Eye (tissue), 1 donor: ENCODE results near the gene CIAO2B.
"Not testable (repeated sequence)": the region's sequence is repeated elsewhere in the genome, so short reads cannot be mapped to it uniquely, and the experiment has no call there.

ENCODE experiments used
- DNase-seq: peaks from one replicate; pipeline ENCODE4 v3.0.0-alpha.2; 2015

The CIAO2B gene

DNA sequence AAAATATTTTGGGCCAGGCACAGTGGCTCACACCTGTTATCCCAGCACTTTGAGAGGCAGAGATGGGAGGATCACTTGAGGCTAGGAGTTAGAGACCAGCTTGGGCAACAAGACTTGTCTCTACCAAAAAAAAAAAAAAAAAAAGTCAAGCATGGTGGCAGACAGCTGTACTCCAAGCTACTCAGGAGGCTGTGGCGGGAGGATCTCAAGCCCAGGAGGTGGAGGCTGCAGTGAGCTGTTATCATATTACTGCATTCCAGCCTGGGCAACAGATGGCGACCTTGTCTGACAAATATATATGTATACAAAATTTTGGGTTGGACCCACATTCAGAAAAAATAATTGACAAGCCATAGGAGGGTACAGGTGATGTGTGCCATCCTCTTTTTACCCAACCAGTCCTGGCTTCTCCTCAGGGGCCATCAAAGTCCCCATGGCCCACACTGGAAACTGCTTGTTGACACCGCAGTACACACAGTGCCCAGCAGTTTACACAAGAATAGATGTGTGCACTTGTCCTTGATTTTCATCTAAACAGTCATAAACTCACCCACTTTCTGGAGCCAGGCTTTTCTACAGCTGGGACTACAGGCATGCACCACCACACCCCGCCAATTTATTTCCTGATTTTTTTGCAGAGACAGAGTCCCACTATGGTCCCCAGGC, 2.8 kb upstream of the CIAO2B start:
- DNase-seq, result no peak

- no peak for DNase-seq
These were observed 2.3 kb upstream of the CIAO2B start for GRCh38 chr16:66936462-66936861.

GRCh38 chr16:66935314-66936011, 1.3 kb upstream of the CIAO2B start, which contains the start of gene CES2:
TSS of gene CES2 (plus strand) at chr16:66935516. CDS start at chr16:66935636, 120 bp downstream.
- peak; percentile 39 for DNase-seq

- DNase-seq, result not testable (repeated sequence)
These were observed 674 bp upstream of the CIAO2B start for GRCh38 chr16:66934839-66935313.

GRCh38 chr16:66933776-66934137, 445 bp downstream of the CIAO2B start:
- no peak for DNase-seq

GRCh38 chr16:66932076-66932475, 2.1 kb downstream of the CIAO2B start:
- DNase-seq, result no peak

- no peak for DNase-seq
These were observed 2.5 kb downstream of the CIAO2B start for GRCh38 chr16:66931665-66932064.

- no peak for DNase-seq
These were observed 4.0 kb downstream of the CIAO2B start for GRCh38 chr16:66930189-66930588.

- no peak for DNase-seq
These were observed 5.4 kb downstream of the CIAO2B start for GRCh38 chr16:66928702-66929388.

- no peak for DNase-seq
These were observed 6.1 kb downstream of the CIAO2B start for GRCh38 chr16:66927918-66928649.

- peak; percentile 24 for DNase-seq
These were observed 7.2 kb downstream of the CIAO2B start for GRCh38 chr16:66926961-66927436.

- peak; percentile 41 for DNase-seq
These were observed 7.8 kb downstream of the CIAO2B start for GRCh38 chr16:66926171-66926947.

DNA sequence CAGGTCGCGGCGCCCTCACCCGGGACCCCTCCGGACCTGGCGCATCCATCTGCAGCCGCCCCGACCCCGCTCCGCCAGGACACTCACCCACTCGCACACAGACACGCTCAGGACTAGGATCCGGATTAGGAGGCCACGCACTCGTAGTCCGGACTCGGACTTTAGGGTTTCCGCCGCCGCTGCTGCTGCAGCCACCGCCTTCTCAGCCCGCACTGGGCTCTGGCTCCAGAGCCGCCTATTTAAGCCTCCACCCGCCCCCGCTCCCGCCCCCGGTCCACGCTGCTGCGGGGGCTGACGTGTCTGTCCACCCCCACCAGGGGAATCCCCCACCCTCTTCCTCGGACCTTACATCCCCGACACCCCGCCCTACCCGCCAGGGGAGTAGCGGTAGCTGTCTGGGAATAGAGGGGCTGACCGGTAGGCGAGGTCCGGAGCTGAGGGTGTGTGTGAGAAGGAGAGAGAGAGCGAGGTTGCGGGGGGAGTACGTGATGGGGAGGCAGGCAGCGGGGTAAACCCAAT, 8.8 kb downstream of the CIAO2B start, which contains the start of gene RRAD:
TSS of gene RRAD (minus strand) at position 214 of the 519 bp plus-strand sequence. CDS start 356 bp downstream, outside the sequence.
- DNase-seq, result peak; percentile 35

DNA sequence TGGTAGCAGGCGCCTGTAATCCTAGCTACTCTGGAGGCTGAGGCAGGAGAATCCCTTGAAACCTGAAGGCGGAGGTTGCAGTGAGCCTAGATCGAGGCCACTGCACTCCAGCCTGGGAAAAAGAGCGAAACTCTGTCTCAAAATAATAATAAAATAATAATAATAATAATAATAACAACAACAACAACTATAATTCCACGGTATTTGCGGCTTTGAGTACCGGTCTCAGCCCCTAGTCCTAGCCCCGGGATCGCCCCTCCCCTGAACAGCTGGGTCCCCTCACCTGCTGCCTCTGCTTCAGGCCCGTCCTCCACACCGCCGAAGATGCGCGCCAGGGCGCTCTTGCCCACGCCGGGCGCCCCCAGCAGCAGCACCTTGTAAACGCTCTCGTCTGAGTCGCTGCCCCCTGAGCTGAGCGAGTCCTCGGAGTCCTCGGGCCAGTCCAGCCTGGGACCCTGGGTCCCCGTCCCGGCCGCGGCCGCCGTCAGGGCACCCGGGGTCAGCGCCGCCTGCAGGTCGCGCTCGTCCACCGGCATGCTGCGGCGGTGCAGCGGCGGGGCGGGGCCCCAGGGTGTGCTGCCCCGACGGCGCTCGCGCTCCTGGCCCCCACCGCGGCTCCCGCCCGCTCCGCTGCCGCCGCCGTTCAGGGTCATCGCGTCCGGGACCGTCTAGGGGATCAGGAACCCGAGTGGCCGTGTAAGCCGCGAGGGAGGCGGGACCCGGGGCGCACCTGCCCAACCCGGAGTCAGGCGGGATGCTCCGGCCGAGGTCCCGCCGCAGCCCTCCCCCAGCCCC, 9.5 kb downstream of the CIAO2B start:
- peak; percentile 34 for DNase-seq

GRCh38 chr16:66923866-66924265, 10.3 kb downstream of the CIAO2B start:
- DNase-seq, result no peak

DNA sequence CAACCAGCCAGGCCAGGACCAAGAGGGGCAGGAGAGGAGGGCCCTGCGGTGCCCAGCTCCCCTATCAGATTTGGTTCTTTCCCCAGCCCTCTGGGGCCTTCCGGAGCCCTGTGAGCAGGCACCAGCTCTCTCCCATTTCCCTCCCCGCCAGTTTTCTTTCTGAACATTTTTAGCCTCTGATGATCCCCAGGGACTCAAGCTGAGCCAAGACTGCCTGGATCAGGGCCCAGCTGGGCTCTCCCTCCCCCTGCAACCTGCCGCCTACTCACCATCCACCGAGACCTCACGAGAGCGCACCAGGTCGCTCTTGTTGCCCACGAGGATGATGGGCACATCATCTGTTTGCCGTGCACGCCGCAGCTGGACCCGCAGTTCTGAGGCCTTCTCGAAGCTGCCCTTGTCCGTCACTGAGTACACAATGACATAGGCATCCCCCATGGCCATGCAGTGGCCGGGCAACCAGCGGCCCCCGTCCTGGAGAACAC, 10.9 kb downstream of the CIAO2B start:
- DNase-seq, result peak; percentile 31

GRCh38 chr16:66921729-66922450, 12.3 kb downstream of the CIAO2B start:
- no peak for DNase-seq

DNA sequence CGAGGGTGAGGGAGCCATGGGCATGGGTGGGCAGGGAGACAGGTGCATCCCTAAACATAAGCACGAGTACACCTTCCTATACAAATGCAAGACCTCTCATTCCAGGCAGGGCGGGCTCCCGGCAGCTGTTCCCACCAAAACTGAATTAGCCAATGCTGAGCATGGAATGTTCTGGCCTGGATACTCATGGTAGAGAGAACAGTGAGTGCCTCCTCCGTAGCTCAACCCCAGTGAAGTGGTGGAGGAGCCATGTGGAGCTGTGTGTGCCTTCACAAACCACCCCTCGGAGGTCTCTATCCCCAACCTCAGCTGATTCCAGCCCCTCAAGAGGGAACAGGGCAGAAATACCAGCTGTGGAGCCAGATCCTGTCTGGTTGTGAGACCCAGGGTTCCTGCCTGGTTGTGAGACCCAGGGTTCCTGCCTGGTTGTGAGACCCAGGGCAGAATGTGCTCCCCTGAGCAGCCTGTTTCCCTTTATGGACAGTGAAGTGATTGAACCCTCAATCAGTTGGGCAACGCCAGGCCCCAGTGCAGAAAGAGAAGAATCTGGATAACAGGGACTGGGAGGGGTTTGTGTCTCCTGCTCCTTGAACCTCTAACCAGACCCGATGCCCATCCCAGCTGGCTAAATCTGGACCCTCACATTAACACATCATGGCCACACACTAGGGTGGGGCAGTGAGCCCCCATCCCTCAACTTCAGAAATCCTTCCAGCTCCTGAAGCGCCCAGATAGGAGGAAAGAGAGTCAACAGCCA, 13.1 kb downstream of the CIAO2B start:
- no peak for DNase-seq

- DNase-seq, result no peak
These were observed 14.0 kb downstream of the CIAO2B start for GRCh38 chr16:66920299-66920590.
